Measurements from ENCODE around the gene FGFR3.

DNA sequence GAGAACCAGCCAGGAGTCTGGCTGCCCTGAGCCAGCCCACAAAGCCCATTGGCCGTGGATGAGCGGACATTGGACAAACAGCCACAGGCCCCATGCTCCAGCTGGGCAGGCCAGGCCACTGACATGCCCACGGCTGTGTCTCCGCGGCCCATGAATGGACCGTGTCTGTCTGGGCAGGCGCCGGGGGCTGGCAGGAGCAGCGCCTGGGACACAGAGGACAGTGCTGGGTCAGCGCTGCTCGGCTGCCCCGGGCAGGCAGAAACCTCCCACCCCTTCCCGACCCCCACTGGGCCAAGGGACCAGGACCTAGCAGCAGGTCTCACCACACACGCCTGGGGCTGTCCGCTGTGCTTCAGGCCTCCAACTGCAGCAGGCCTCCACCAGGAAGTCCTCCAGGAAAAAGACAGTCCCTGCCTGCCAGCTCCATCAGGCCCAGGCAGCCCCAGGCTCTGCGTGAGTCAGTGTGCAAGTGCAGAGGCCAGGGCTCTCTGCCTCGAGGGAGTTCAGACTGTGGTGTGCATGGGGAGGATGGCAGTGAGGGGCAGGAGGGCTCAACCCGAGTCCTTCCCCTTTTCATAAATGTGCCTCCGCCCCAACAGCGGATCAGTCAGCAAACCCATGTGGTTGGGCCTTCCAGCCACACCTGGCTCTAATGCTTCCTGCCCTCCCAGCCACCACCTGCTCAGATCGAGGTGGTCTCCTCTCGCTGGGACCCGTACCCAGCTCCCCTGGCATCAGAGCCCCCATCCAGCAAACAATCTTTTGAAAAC lies 17.2 kb upstream of the FGFR3 start:
- TF ChIP-seq, protein P1, sequence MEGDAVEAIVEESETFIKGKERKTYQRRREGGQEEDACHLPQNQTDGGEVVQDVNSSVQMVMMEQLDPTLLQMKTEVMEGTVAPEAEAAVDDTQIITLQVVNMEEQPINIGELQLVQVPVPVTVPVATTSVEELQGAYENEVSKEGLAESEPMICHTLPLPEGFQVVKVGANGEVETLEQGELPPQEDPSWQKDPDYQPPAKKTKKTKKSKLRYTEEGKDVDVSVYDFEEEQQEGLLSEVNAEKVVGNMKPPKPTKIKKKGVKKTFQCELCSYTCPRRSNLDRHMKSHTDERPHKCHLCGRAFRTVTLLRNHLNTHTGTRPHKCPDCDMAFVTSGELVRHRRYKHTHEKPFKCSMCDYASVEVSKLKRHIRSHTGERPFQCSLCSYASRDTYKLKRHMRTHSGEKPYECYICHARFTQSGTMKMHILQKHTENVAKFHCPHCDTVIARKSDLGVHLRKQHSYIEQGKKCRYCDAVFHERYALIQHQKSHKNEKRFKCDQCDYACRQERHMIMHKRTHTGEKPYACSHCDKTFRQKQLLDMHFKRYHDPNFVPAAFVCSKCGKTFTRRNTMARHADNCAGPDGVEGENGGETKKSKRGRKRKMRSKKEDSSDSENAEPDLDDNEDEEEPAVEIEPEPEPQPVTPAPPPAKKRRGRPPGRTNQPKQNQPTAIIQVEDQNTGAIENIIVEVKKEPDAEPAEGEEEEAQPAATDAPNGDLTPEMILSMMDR (IDR thresholded peaks at IDR 0.05; ENCODE audit: low read length): no peak
- TF ChIP-seq EZH2 (optimal IDR thresholded peaks at IDR 0.05; ENCODE audit: low read depth, low read length): no peak
- TF ChIP-seq EZH2phosphoT487 (IDR thresholded peaks at IDR 0.05; ENCODE audit: low read length): no peak
